GM18951 (cell line): Measurements from ENCODE around the gene NFKBIA.
"Not testable (repeated sequence)": the region's sequence is repeated elsewhere in the genome, so short reads cannot be mapped to it uniquely, and the experiment has no call there.

ENCODE experiments used
- POLR2A ChIP-seq: IDR thresholded peaks from 4 replicates; pipeline ENCODE4 v1.6.1; 2011; ENCODE audit warnings: mild to moderate bottlenecking; ENCODE audit not compliant: insufficient read length, insufficient read depth; ENCODE audit errors: extremely low read depth
- in situ Hi-C: fragments of 300-500 bp; cut with MboI; formaldehyde crosslinking; loops from one replicate; pipeline ENCODE4 v1.12.0; 2022; ENCODE audit warnings: low sequenced_read_pairs, mixed read lengths, inconsistent platforms; ENCODE audit not compliant: unreplicated experiment

The NFKBIA gene

GRCh38 chr14:35362450-35362849 lies 42.1 kb downstream of the NFKBIA start:
- in situ Hi-C loops: no loop called here
- no peak for TF ChIP-seq POLR2A

GRCh38 chr14:35361141-35361480 lies 43.4 kb downstream of the NFKBIA start:
- no peak for TF ChIP-seq POLR2A
- in situ Hi-C loops: no loop called here

GRCh38 chr14:35359655-35360054 lies 44.9 kb downstream of the NFKBIA start:
- in situ Hi-C loops: not testable (repeated sequence)

GRCh38 chr14:35355981-35356841 lies 48.3 kb downstream of the NFKBIA start:
- in situ Hi-C loops: no loop called here
- no peak for TF ChIP-seq POLR2A

GRCh38 chr14:35355235-35355634 lies 49.3 kb downstream of the NFKBIA start:
- in situ Hi-C loops: not testable (repeated sequence)

GRCh38 chr14:35353409-35354172 lies 51.0 kb downstream of the NFKBIA start:
- in situ Hi-C loops: no loop called here
- TF ChIP-seq POLR2A: no peak

GRCh38 chr14:35352274-35353233 lies 52.0 kb downstream of the NFKBIA start:
- in situ Hi-C loops: no loop called here
- TF ChIP-seq POLR2A: no peak

- TF ChIP-seq POLR2A: no peak
- in situ Hi-C loops: no loop called here
These were observed 52.7 kb downstream of the NFKBIA start for GRCh38 chr14:35351897-35352273.
